SU-DHL-6 (cell line): Measurements from ENCODE around the gene ING4.

Experiments used
- H2AFZ ChIP-seq: fragments of 200-600 bp; sonication (generic); 2 replicates; pipeline ENCODE4 v1.6.1; 2014; ENCODE audit warnings: low read depth, mild to moderate bottlenecking, moderate library complexity, mixed read lengths, antibody characterized with exemption, low read length; ENCODE audit not compliant: severe bottlenecking
- H3F3A ChIP-seq: fragments of 200-600 bp; shearing (Covaris generic); 2 replicates; pipeline ENCODE4 v1.6.0; 2016; ENCODE audit warnings: antibody characterized with exemption, mild to moderate bottlenecking; ENCODE audit not compliant: insufficient read depth
- H3K27ac ChIP-seq: fragments of 200-600 bp; sonication (generic); 2 replicates; pipeline ENCODE4 v1.5.1; 2016; ENCODE audit warnings: low read depth, mild to moderate bottlenecking, low read length, moderate library complexity, mixed read lengths
- H3K27me3 ChIP-seq: fragments of 200-600 bp; sonication (generic), shearing (Covaris generic); 2 replicates; pipeline ENCODE4 v1.6.0; 2014; ENCODE audit warnings: mild to moderate bottlenecking, low read length
- H3K36me3 ChIP-seq: fragments of 200-600 bp; sonication (generic); 2 replicates; pipeline ENCODE4 v1.6.1; 2014; ENCODE audit warnings: mild to moderate bottlenecking, low read length, mixed read lengths
- H3K4me2 ChIP-seq: fragments of 300-600, 200-600 bp; shearing (Covaris generic), sonication (generic); 2 replicates; pipeline ENCODE4 v1.6.0; 2014; ENCODE audit warnings: low read length, low read depth, mild to moderate bottlenecking; ENCODE audit not compliant: poor library complexity, severe bottlenecking
- H3K4me3 ChIP-seq: fragments of 200-600 bp; sonication (generic); 2 replicates; pipeline ENCODE4 v1.5.1; 2014; ENCODE audit warnings: antibody characterized with exemption, low read length, mild to moderate bottlenecking, mixed read lengths; ENCODE audit not compliant: insufficient read depth, poor library complexity, severe bottlenecking
- H3K79me2 ChIP-seq: fragments of 200-600 bp; sonication (generic); 2 replicates; pipeline ENCODE4 v1.6.1; 2014; ENCODE audit warnings: mild to moderate bottlenecking, low read length, moderate library complexity; ENCODE audit not compliant: insufficient read depth
- H3K9ac ChIP-seq: fragments of 200-600 bp; sonication (generic); 2 replicates; pipeline ENCODE4 v1.7.0; 2014; ENCODE audit warnings: mild to moderate bottlenecking, low read length
- H3K9me2 ChIP-seq: fragments of 200-600 bp; sonication (generic); replicated peaks from 2 replicates; pipeline ENCODE4 v1.6.1; 2014; ENCODE audit warnings: low read length; ENCODE audit not compliant: insufficient read depth
- H3K9me3 ChIP-seq: fragments of 200-600 bp; sonication (generic); 2 replicates; pipeline ENCODE4 v1.6.1; 2014; ENCODE audit warnings: low read length, mixed read lengths; ENCODE audit not compliant: insufficient read depth
- H4K20me1 ChIP-seq: fragments of 200-600 bp; sonication (generic); 2 replicates; pipeline ENCODE4 v1.6.1; 2014; ENCODE audit warnings: low read depth, mild to moderate bottlenecking, antibody characterized with exemption, low read length, moderate library complexity, mixed read lengths
- CTCF ChIP-seq: fragments of 200-600 bp; sonication (generic); IDR thresholded peaks from one replicate; pipeline ENCODE4 v1.5.1; 2017; ENCODE audit warnings: antibody characterized with exemption, mild to moderate bottlenecking, low read length, moderate library complexity; ENCODE audit not compliant: insufficient read depth, poor library complexity, severe bottlenecking
- EZH2phosphoT487 ChIP-seq: fragments of 200-600 bp; sonication (generic), shearing (Covaris generic); conservative IDR thresholded peaks from 2 replicates; pipeline ENCODE4 v1.6.1; 2018; ENCODE audit warnings: mild to moderate bottlenecking, antibody characterized with exemption, low read length, moderate library complexity, mixed read lengths

The ING4 gene

GRCh38 chr12:6693832-6694355 is 31.0 kb upstream of the ING4 start:
- H3K4me3 ChIP-seq, result no peak overlapping the region
- H3K27ac ChIP-seq, result no peak overlapping the region
- H3F3A ChIP-seq, result no peaks in the 10 kb centered on the region
- peaks cover 14% of the 10 kb centered on the region for H3K79me2 ChIP-seq
- H3K4me2 ChIP-seq, result no peak overlapping the region
- no peak overlapping the region for H2AFZ ChIP-seq
- no peak for TF ChIP-seq EZH2phosphoT487
- TF ChIP-seq CTCF, result no peak
- H3K27me3 ChIP-seq, result no peaks in the 10 kb centered on the region
- no peaks in the 10 kb centered on the region for H3K9me3 ChIP-seq
- H4K20me1 ChIP-seq, result no peaks in the 10 kb centered on the region
- no peak overlapping the region for H3K9ac ChIP-seq
- H3K9me2 ChIP-seq, result no peaks in the 10 kb centered on the region
- H3K36me3 ChIP-seq, result no peaks in the 10 kb centered on the region

GRCh38 chr12:6692888-6693287 is 30.0 kb upstream of the ING4 start:
- no peak overlapping the region for H3K4me2 ChIP-seq
- H3K36me3 ChIP-seq, result no peaks in the 10 kb centered on the region
- H4K20me1 ChIP-seq, result no peaks in the 10 kb centered on the region
- peaks cover 24% of the 10 kb centered on the region for H3K79me2 ChIP-seq
- no peaks in the 10 kb centered on the region for H3K9me3 ChIP-seq
- no peak overlapping the region for H3K9ac ChIP-seq
- H3K27ac ChIP-seq, result no peak overlapping the region
- H3K27me3 ChIP-seq, result no peaks in the 10 kb centered on the region
- TF ChIP-seq EZH2phosphoT487, result no peak
- no peak for TF ChIP-seq CTCF
- no peak overlapping the region for H2AFZ ChIP-seq
- no peaks in the 10 kb centered on the region for H3K9me2 ChIP-seq
- no peak overlapping the region for H3K4me3 ChIP-seq
- H3F3A ChIP-seq, result 0 out of 2 replicates have a peak, but pooled peaks cover 5% of the 10 kb centered on the region

GRCh38 chr12:6691473-6691872 is 28.6 kb upstream of the ING4 start:
- Histone ChIP-seq H3K9me2 (no peaks in the 10 kb centered on the region), H3K4me2 (no peak overlapping the region)

More at GRCh38 chr12:6691473-6691872, 28.6 kb upstream of the ING4 start:
- no peak overlapping the region for H3K4me3 ChIP-seq
- H4K20me1 ChIP-seq, result no peaks in the 10 kb centered on the region
- H2AFZ ChIP-seq, result no peak overlapping the region
- no peaks in the 10 kb centered on the region for H3K36me3 ChIP-seq
- H3K79me2 ChIP-seq, result peaks cover 38% of the 10 kb centered on the region
- H3K27ac ChIP-seq, result no peak overlapping the region
- no peaks in the 10 kb centered on the region for H3K27me3 ChIP-seq
- no peaks in the 10 kb centered on the region for H3K9me3 ChIP-seq
- no peak for TF ChIP-seq CTCF
- no peak for TF ChIP-seq EZH2phosphoT487
- 0 out of 2 replicates have a peak, but pooled peaks cover 14% of the 10 kb centered on the region for H3F3A ChIP-seq
- no peak overlapping the region for H3K9ac ChIP-seq
